ENCODE measurements around the gene DKK3.

- TF ChIP-seq POLR2AphosphoS5 (IDR thresholded peaks at IDR 0.05) (no peak), CTCF (IDR thresholded peaks at IDR 0.05) (no peak), POLR2A (IDR thresholded peaks at IDR 0.05) (no peak), EP300 (IDR thresholded peaks at IDR 0.05) (no peak)
These were observed 42.1 kb downstream of the DKK3 start for GRCh38 chr11:11966354-11966741.
